ENCODE data around the gene GXYLT2.
"Not testable (repeated sequence)": the region's sequence is repeated elsewhere in the genome, so short reads cannot be mapped to it uniquely, and the experiment has no call there.

GXYLT2 gene

DNA sequence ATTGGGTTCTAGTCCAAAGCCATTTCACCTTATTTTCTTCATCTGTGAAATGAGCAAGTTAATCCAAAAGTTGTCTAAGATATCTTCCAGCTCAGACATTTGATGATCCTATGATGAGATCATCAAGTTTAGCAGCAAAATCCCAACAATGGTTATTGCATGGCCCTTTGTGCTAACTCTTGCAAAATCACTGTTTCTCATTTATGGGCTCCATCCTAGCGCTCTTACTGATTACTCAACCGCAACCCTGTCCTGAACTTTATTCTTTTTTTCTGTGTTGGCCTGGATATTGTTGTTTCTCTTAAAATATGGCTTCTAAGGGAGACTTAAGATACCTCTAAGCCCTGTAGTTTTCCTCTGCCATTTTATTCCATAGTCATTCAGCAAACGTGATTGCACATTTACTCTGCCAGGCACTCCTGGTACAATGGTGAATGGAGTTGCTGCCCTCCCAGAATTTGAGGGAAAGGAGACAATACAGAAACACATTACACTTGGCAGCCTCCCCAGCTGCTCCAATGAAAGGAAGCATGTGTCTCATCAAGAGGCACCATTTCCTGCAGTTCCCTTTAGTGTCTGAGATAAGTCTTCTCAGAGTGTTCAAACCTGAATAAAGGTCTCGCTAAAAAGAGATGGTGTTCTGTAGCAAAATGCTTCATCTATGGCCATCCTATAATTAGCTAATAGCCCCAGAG, 4.4 kb downstream of the GXYLT2 start:
- DNase-seq, result peak in 46 of 56 donors; percentile 3 to 87 (median 45)

- no peak for DNase-seq
Measured at GRCh38 chr3:72892870-72893269, 5.0 kb downstream of the GXYLT2 start.

DNA sequence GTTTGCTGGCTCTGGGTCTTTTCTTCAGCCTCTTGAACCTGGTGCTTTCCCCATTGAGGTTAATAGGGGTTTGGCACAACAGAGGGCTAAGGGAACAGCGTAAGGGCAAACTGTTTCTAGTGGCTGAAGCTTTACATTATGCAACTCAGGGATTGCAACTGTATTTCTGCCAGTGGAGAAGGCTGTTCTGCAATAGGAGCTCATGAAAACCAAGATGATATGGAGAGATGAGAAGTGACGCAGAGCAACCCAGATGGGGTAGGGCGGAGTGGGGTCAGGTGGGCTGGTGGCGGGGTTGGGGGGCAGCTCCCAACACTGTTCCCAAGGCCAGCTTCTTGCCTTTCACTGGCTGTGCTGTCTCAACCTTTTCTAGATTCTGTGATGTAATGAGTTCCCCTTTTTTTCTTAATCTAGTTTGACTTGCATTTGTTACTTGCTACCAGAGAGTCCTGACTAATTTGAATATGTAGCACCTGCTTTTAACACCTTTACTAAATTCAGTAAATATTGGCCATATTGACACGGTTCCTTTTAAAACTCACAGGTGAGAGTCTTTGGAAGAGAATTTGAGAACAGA, 7.2 kb downstream of the GXYLT2 start:
- no peak for DNase-seq

GRCh38 chr3:72896996-72897757, 9.3 kb downstream of the GXYLT2 start:
- no peak for DNase-seq

DNA sequence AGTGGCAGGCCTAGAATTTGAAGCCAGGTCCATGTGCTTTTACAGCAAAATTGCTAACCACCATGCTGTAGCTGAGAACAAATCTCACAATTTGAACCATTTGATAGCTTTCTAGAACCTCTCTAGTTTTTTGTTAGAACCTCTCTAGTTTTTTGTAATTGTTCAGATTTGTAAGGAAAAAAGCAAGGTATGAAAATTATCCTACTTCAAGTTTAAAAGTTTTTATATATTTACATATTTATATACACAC, 9.8 kb downstream of the GXYLT2 start:
- DNase-seq, result no peak

- DNase-seq, result no peak
Measured at GRCh38 chr3:72899349-72899765, 11.5 kb downstream of the GXYLT2 start.

- DNase-seq, result no peak
Measured at GRCh38 chr3:72900048-72900447, 12.2 kb downstream of the GXYLT2 start.

DNA sequence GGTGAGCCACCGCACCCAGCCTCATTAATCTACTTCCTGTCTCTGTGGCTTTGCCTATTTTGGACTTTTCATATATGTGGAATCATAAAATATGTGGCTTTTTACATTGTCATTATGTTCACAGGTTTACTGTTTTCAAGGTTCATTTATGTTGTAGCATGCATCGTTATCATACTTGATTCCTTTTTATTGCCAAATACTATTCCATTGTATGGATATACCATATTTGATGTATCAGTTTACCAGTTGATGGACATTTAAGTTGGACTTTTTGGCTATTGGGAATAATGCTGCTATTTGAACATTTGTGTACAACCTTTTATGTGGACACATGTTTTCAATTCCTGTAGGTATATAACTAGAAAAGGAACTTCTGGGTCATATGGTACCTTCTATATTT, 14.0 kb downstream of the GXYLT2 start:
- DNase-seq, result no peak

DNA sequence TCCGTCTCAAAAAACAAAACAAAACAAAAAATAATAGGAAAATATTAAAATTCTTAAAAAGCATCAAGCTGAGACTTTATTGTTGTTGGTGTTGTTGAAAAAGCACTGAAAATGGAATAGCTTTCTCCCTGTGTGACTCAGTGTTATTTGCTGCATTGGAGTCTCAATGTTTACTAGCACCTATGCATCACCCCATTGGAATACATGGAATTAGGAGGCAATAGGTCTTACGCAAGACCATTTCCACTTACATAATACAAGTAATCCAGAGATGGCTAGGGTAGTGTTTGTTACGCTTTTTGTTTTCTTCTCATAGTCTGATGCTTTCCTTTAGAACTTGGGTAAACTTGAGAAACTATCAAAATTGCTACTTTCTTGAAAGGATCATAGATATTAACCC, 15.2 kb downstream of the GXYLT2 start:
- DNase-seq, result no peak

DNA sequence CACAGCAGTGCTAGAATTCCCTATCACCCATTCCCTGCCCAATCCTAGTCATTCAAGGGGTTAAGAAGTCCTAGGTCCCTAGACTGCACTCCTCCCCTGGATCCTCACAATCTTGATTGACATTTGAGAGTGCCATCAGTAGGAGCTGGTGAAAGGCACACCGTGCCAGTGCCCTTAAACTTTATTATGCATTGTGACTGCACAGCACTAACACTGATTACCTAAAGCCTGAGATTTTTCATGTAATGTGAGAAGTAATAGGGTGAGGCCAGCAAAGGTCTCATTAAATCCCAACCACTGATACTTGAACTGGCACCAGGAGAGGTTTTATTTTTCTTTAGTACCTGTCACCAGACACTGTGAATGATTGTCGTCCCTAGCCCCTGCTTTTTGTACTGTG, 16.3 kb downstream of the GXYLT2 start:
- no peak for DNase-seq

GRCh38 chr3:72906154-72906553, 18.3 kb downstream of the GXYLT2 start:
- DNase-seq, result no peak

DNA sequence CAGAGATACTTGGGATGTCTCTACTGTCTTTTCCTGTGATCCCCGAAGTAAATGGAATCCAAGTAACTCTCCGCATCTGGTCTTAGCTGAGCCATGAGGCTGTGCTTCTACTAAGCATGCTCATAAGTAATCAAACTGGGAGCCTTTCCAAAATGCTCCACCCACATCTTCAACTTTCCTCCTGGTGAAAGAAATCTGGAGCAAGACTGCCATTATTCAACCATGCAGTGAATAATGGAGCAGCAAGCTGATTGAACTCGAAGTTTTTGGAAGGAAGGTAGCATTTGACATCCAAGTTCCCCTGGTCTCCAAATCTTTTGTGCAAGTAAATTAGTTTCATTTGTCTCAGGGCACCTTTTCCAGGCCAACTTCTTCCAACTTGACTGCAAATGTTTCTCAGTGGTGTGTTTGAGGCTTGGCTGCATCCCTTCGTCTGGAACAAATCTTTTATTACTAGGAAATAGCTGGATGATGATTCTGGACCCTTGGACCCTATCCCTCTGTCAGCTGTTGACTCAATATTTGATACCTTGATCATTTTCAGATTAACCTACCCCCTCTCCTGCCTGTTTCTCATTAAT, 19.4 kb downstream of the GXYLT2 start:
- DNase-seq, result peak in 7 of 56 donors; percentile 6 to 33 (median 15)

DNA sequence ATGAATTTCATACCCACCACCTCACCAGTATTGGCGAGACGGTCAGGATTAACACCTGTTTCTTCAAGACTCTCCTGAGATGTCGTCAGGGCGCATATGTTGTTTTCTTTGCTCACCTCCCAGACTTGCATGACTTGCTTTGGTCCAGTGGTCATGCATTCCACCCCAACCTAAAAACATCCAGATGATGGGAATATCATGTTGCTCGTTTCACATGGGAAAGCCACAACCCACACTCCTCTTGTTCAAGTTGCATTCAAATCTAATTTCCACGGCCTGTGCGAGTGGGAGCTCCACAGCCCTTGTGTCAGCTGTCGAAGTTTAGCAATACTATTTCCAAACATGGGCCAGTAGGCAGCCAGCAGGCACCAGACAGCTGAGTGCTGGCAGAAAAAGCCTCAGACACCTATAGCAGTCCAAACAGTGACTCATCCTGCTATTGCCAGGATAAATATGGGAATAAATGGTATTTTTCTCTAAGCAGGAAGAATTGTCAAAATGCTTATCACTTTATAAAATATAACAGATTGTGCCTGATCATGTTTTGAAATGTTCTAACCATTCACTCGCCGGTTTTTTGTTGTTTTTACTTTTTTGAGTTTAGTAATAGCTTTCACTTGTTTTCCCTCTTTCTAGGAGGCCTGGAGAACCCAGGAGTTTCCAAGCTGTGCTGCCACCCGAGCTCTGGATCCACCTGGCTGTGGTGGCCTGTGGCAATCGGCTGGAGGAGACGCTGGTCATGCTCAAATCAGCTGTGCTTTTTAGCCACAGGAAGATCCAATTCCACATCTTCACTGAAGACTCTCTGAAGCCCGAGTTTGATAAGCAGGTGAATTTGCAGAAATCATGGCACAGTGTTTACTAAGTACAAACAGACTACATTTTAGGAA, 20.1 kb downstream of the GXYLT2 start:
- DNase-seq, result peak in 26 of 56 donors; percentile 3 to 60 (median 21)

DNA sequence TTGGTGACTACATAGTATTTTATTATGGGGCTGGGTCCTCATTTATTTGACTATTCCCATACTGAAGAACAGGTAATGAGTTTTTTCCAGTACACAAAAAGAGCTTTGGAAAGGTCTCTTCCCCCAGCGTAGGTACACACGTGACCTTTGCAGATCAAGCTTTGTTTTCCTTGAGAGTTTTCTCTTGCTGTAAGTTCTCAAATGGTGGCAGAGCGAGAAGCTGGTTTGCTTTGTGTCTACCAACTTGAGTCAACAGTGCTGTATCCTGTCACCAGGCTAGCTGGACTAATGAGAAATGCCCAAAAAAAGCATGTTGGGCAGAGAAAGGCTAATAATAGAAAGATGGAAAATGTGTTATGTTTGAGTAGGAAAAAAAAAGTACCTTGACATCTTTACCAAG, 21.7 kb downstream of the GXYLT2 start:
- DNase-seq, result no peak

GRCh38 chr3:72912532-72912931, 24.7 kb downstream of the GXYLT2 start:
- DNase-seq, result no peak

DNA sequence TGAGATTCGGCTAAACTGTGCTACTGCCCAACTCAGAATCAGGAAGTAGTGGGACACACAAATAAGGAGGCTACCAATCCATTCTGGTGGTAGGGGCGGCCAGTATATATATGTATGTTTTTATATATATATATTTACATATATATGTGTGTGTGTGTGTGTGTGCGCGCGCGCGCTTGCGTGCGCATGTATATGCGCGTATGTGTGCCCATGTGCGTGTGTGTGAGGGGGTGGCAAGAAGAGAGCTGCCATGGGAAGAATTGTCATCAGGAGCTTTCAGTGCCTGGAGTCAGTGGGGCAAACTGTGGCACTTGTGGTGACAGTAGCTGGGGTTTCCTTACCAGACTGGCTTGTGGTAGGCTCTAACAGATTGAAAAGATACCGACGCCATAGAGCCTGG, 26.5 kb downstream of the GXYLT2 start:
- DNase-seq, result no peak

DNA sequence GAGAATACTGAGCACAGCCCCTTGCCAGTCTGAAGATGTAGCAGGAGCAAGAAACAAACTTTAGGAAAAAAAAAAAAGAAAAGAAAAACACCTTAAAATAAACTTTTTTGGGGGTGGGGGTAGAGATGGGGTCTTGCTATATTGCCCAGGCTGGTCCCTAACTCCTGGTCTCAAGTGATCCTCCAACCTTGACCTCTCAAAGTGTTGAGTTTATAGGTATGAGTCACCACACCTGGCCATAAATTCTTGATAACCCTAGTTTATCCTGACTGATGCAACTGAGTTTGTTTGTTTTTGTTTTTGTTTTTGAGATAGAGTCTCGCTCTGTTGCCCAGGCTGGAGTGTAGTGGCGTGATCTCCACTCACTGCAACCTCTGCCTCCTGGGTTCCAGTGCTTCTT, 28.4 kb downstream of the GXYLT2 start:
- DNase-seq, result no peak

DNA sequence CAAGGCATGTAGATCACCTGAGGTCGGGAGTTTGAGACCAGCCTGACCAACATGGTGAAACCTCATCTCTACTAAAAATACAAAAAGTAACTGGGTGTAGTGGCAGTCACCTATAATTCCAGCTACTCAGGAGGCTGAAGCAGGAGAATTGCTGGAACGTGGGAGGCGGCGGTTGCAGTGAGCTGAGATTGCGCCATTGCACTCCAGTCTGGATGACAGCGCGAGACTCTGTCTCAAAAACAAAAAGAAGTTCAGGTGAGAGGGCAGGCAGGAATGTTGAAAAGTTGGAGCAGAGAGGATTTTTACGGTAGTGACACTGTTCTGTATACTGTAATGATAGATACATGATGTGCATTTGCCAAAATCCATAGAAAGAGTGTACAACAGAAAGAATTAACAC, 31.7 kb downstream of the GXYLT2 start:
- no peak for DNase-seq

DNA sequence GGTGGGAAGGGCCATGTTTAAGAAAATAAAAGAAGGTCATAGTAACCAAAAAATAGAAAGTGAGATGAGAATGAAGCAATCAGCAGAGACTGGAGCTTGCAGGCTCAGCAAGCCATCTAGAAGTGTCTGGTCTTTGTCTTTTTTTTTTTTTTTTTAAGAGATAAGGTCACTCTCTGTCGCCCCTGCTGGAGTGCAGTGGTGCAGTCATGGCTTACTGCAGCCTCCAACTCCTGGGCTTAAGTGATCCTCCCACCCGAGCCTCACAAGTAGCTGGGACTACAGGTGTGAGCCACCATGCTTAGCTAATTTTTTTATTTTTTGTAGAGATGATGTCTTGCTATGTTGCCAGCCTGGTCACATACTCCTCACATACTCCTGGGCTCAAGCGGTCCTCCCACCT, 36.2 kb downstream of the GXYLT2 start:
- DNase-seq, result no peak

DNA sequence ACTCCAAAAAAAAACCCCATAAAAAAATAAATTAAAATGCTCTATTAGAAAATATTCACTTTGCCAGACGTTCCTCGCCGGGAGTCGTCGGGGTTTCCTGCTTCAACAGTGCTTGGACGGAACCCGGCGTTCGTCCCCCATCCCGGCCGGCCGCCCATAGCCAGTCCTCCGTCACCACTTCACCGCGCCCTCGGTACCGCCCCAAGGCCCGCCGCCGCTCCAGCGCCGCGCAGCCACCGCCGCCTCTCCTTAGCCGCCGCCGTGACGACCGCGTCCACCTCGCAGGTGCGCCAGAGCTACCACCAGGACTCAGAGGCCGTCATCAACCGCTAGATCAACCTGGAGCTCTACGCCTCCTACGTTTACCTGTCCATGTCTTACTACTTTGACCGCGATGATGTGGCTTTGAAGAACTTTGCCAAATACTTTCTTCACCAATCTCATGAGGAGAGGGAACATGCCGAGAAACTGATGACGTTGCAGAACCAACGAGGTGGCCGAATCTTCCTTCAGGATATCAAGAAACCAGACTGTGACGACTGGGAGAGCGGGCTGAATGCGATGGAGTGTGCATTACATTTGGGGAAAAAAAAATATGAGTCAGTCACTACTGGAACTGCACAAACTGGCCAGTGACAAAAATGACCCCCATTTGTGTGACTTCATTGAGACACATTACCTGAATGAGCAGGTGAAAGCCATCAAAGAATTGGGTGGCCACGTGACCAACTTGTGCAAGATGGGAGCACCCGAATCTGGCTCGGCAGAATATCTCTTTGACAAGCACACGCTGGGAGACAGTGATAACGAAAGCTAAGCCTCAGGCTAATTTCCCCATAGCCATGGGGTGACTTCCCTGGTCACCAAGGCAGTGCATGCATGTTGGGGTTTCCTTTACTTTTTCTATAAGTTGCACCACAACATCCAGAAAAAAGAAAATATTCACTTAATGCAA, 41.2 kb downstream of the GXYLT2 start:
- not testable (repeated sequence) for DNase-seq
